CD14-positive monocyte (primary cell): ENCODE measurements around the gene TOLLIP. TPM values are rescaled to one million over a fixed set of nuclear protein-coding genes. Genes with fewer than 3 reads are reported as not detected.

Experiments
- DNase-seq, 3 donors: peaks; one replicate each; pipeline ENCODE4 v3.0.0-alpha.2; 2011 to 2022
- H2AFZ ChIP-seq: 2 replicates; pipeline ENCODE4 v1.6.0; 2012; ENCODE audit warnings: mild to moderate bottlenecking, low read depth, low read length, inconsistent platforms; ENCODE audit not compliant: insufficient read depth, poor library complexity, severe bottlenecking
- H3K27ac ChIP-seq, 2 donors: 1 replicate in 1 of 2; 2 replicates in 1 of 2; pipeline ENCODE4 v1.5.1; 2012 to 2013; ENCODE audit warnings: low read length in 2 of 2, control low read depth in 1 of 2, inconsistent platforms in 1 of 2, low read depth in 1 of 2, mild to moderate bottlenecking in 1 of 2
- H3K27me3 ChIP-seq, 2 donors: one replicate each; pipeline versions ENCODE4 v1.6.0 to v1.6.1; 2011 to 2013; ENCODE audit warnings: low read length in 2 of 2; ENCODE audit not compliant: control insufficient read depth in 2 of 2, insufficient read depth in 2 of 2
- H3K36me3 ChIP-seq, 2 donors: replicated peaks in 1 of 2; 1 replicate in 1 of 2; 2 replicates in 1 of 2; pipeline versions ENCODE4 v1.5.1 to v1.6.1; 2012 to 2013; ENCODE audit warnings: low read length in 2 of 2, control low read depth in 1 of 2, inconsistent platforms in 1 of 2, mild to moderate bottlenecking in 1 of 2; ENCODE audit not compliant: insufficient read depth in 2 of 2, control insufficient read depth in 1 of 2
- H3K4me1 ChIP-seq, 2 donors: 1 replicate in 1 of 2; 2 replicates in 1 of 2; pipeline versions ENCODE4 v1.5.1 to v1.6.1; 2012 to 2013; ENCODE audit warnings: low read length in 2 of 2, control low read depth in 1 of 2, inconsistent platforms in 1 of 2, mild to moderate bottlenecking in 1 of 2, moderate library complexity in 1 of 2; ENCODE audit not compliant: insufficient read depth in 2 of 2, control insufficient read depth in 1 of 2
- H3K4me2 ChIP-seq: replicated peaks from 2 replicates; pipeline ENCODE3; 2012; ENCODE audit warnings: low read length, moderate library complexity, mild to moderate bottlenecking; ENCODE audit not compliant: poor library complexity, severe bottlenecking; ENCODE audit errors: extremely low read depth
- H3K4me3 ChIP-seq, 3 experiments: fragments of 200-600 bp in 1 of 3; sonication (generic) in 1 of 3; replicated peaks in 1 of 3; 1 replicate in 2 of 3; 2 replicates in 1 of 3; pipeline ENCODE4 v1.5.1; 2011 to 2013; ENCODE audit warnings: low read length in 3 of 3, mild to moderate bottlenecking in 3 of 3, control low read depth in 2 of 3, low read depth in 2 of 3, inconsistent platforms in 1 of 3, moderate library complexity in 1 of 3
- H3K79me2 ChIP-seq: 2 replicates; pipeline ENCODE4 v1.6.0; 2012; ENCODE audit warnings: mild to moderate bottlenecking, control low read depth, inconsistent platforms, low read length, moderate library complexity; ENCODE audit not compliant: insufficient read depth
- H3K9ac ChIP-seq: 2 replicates; pipeline ENCODE4 v1.6.0; 2017; ENCODE audit warnings: low read length, mild to moderate bottlenecking; ENCODE audit not compliant: insufficient read depth, poor library complexity, severe bottlenecking
- H3K9me3 ChIP-seq, 2 donors: replicated peaks in 1 of 2; 1 replicate in 1 of 2; 2 replicates in 1 of 2; pipeline versions ENCODE4 v1.5.1 to v1.6.1; 2012 to 2013; ENCODE audit warnings: low read length in 2 of 2, control low read depth in 1 of 2; ENCODE audit not compliant: control insufficient read depth in 1 of 2, insufficient read depth in 1 of 2
- H4K20me1 ChIP-seq: 2 replicates; pipeline ENCODE4 v1.6.0; 2012; ENCODE audit warnings: mild to moderate bottlenecking, low read length, control low read depth, moderate library complexity; ENCODE audit not compliant: insufficient read depth
- H3K27ac Mint-ChIP-seq, 7 donors: one replicate each; pipeline ENCODE4 v1.8.0; 2020; ENCODE audit warnings: mild to moderate bottlenecking in 7 of 7, mixed read lengths in 7 of 7, moderate library complexity in 6 of 7, inconsistent platforms in 2 of 7
- H3K27me3 Mint-ChIP-seq, 3 donors: one replicate each; pipeline ENCODE4 v1.8.0; 2021 to 2022; ENCODE audit warnings: low read depth in 3 of 3, mild to moderate bottlenecking in 3 of 3, mixed read lengths in 3 of 3, moderate library complexity in 3 of 3, inconsistent platforms in 1 of 3
- H3K36me3 Mint-ChIP-seq, 2 donors: one replicate each; pipeline ENCODE4 v1.8.0; 2020; ENCODE audit warnings: mixed read lengths in 2 of 2, inconsistent platforms in 1 of 2, mild to moderate bottlenecking in 1 of 2
- H3K4me1 Mint-ChIP-seq: one replicate; pipeline ENCODE4 v1.8.0; 2020; ENCODE audit warnings: mild to moderate bottlenecking, mixed read lengths
- H3K4me3 Mint-ChIP-seq, 2 donors: one replicate each; pipeline ENCODE4 v1.8.0; 2020; ENCODE audit warnings: mild to moderate bottlenecking in 2 of 2, mixed read lengths in 2 of 2, moderate library complexity in 1 of 2
- H3K9me3 Mint-ChIP-seq, 7 donors: one replicate each; pipeline ENCODE4 v1.8.0; 2020 to 2022; ENCODE audit warnings: mixed read lengths in 7 of 7, mild to moderate bottlenecking in 6 of 7, moderate library complexity in 6 of 7, inconsistent platforms in 2 of 7
- WGBS: methylation state at CpG from one replicate; pipeline ENCODE4 v1.1.5; 2013; ENCODE audit warnings: missing lambda C conversion rate; ENCODE audit not compliant: insufficient coverage; 5-methylcytosine and 5-hydroxymethylcytosine counted together
- intact Hi-C, 2 donors: fragments of 100-400 bp; cut with micrococcal nuclease; formaldehyde crosslinking; loops; one replicate each; pipeline versions ENCODE4 v1.15.0 to v1.15.1; 2023
- polyA plus RNA-seq, 3 donors: library from polyadenylated mRNA; depleted of rRNA in 1 of 3; unstranded in 2 of 3; stranded (reverse) in 1 of 3; fragments of 300-500 nt in 2 of 3; fragments of >200 nt in 1 of 3; fragmentation: Illumina TruSeq in 2 of 3; gene quantifications; 1 replicate in 2 of 3; 2 replicates in 1 of 3; pipeline ENCODE4 v1.2.3, GENCODE V29; 2012 to 2021
- TF ChIP-seq, protein P1 (sequence below): fragments of 200-600 bp; IDR thresholded peaks from one replicate; pipeline ENCODE4 v1.8.0; 2022; ENCODE audit warnings: antibody characterized with exemption, mild to moderate bottlenecking

Gene TOLLIP
- polyA plus RNA-seq, 3 donors, result 67.9 to 72.1 (median 71.7) TPM

- peaks cover 68% of the 10 kb centered on the region for H4K20me1 ChIP-seq
- no peaks in the 10 kb centered on the region for H3K27me3 ChIP-seq
Observed at GRCh38 chr11:1307163-1307870, 2.1 kb downstream of the TOLLIP start.

More at GRCh38 chr11:1307163-1307870, 2.1 kb downstream of the TOLLIP start:
- peaks cover 30 to 57% of the 10 kb centered on the region in 2 donors for H3K36me3 Mint-ChIP-seq
- no peak overlapping the region for H2AFZ ChIP-seq
- H3K9ac ChIP-seq, result peak overlapping the region; percentile 54
- peaks cover 60 to 74% of the 10 kb centered on the region in 2 donors for H3K4me1 ChIP-seq
- peaks cover 4 to 8% of the 10 kb centered on the region in 2 donors for H3K9me3 ChIP-seq
- H3K4me2 ChIP-seq, result peak overlapping the region; percentile 95
- H3K4me3 ChIP-seq, result peak overlapping the region in 2 of 3 experiments; percentile 4 to 81
- H3K27ac Mint-ChIP-seq, result peak overlapping the region in 6 of 7 donors; percentile 74 to 91 (median 82)
- peaks cover 4 to 15% (median 9%) of the 10 kb centered on the region in 7 donors for H3K9me3 Mint-ChIP-seq
- TF ChIP-seq, protein P1, sequence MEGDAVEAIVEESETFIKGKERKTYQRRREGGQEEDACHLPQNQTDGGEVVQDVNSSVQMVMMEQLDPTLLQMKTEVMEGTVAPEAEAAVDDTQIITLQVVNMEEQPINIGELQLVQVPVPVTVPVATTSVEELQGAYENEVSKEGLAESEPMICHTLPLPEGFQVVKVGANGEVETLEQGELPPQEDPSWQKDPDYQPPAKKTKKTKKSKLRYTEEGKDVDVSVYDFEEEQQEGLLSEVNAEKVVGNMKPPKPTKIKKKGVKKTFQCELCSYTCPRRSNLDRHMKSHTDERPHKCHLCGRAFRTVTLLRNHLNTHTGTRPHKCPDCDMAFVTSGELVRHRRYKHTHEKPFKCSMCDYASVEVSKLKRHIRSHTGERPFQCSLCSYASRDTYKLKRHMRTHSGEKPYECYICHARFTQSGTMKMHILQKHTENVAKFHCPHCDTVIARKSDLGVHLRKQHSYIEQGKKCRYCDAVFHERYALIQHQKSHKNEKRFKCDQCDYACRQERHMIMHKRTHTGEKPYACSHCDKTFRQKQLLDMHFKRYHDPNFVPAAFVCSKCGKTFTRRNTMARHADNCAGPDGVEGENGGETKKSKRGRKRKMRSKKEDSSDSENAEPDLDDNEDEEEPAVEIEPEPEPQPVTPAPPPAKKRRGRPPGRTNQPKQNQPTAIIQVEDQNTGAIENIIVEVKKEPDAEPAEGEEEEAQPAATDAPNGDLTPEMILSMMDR, result no peak
- peak; percentile 81 to 87 (median 84) for DNase-seq
- intact Hi-C loops, result loop anchor here in 1 of 2 donors (5.0 kb wide), 1 partner anchor 75 kb away; no protein-coding TSS in a partner anchor
- peaks cover 13 to 35% of the 10 kb centered on the region in 2 donors for H3K36me3 ChIP-seq
- whole genome bisulfite sequencing, result 64% methylated on average over 14 of the region's 21 CpGs
- peak overlapping the region; percentile 49 to 83 for H3K4me3 Mint-ChIP-seq
- peaks cover 71% of the 10 kb centered on the region for H3K4me1 Mint-ChIP-seq
- H3K27ac ChIP-seq, result peak overlapping the region; percentile 57 to 92
- peaks cover 0 to 4% (median 0%) of the 10 kb centered on the region in 3 donors for H3K27me3 Mint-ChIP-seq
- peaks cover 71% of the 10 kb centered on the region for H3K79me2 ChIP-seq
